Ovary (tissue), 9 donors: Measurements from ENCODE around the gene HMGB2. TPM values are rescaled to one million over a fixed set of nuclear protein-coding genes. Genes with fewer than 3 reads are reported as not detected.

Experiments
- DNase-seq, 5 donors: peaks; one replicate each; pipeline ENCODE4 v3.0.0-alpha.2; 2019 to 2020
- H3K27ac ChIP-seq, 2 donors: fragments of 200-600 bp; one replicate each; pipeline versions ENCODE4 v1.5.1 to v1.8.0; 2019 to 2022
- H3K27me3 ChIP-seq: fragments of 200-600 bp; one replicate; pipeline ENCODE4 v1.8.0; 2022
- H3K36me3 ChIP-seq: fragments of 200-600 bp; sonication (generic); one replicate; pipeline ENCODE4 v1.5.1; 2019
- H3K4me1 ChIP-seq: one replicate; pipeline ENCODE4 v1.8.1; 2013; ENCODE audit warnings: mild to moderate bottlenecking, moderate library complexity; ENCODE audit not compliant: insufficient read depth
- H3K4me3 ChIP-seq: fragments of 200-600 bp; sonication (generic); one replicate; pipeline ENCODE4 v1.5.1; 2017
- H3K9me3 ChIP-seq, 2 donors: fragments of 200-600 bp in 1 of 2; sonication (generic) in 1 of 2; one replicate each; pipeline versions ENCODE4 v1.5.1 to v1.8.1; 2013 to 2019; ENCODE audit warnings: mild to moderate bottlenecking in 1 of 2, moderate library complexity in 1 of 2
- EP300 ChIP-seq: sonication (generic); formaldehyde crosslinking; IDR thresholded peaks from one replicate; pipeline ENCODE4 v1.6.1; 2017; ENCODE audit warnings: antibody characterized with exemption
- POLR2A ChIP-seq: fragments of 450-650 bp; IDR thresholded peaks from one replicate; pipeline ENCODE4 v1.6.1; 2017; ENCODE audit warnings: antibody characterized with exemption, mild to moderate bottlenecking, moderate library complexity
- WGBS, 3 donors: extraction: QIAGEN DNeasy Blood & Tissue Kit in 1 of 3; methylation state at CpG; one replicate each; pipeline versions ENCODE4 v1.1.5 to v1.1.7; 2013 to 2017; 5-methylcytosine and 5-hydroxymethylcytosine counted together
- intact Hi-C, 4 donors: fragments of 100-400 bp; cut with DNase I; formaldehyde crosslinking; loops; one replicate each; pipeline versions ENCODE4 v1.11.0 to v1.15.1; 2022 to 2023
- polyA plus RNA-seq, 2 donors: library from polyadenylated mRNA; stranded (reverse); fragments of 200-250 nt in 1 of 2; fragments of 350-450 nt in 1 of 2; fragmentation: Illumina TruSeq in 1 of 2; extraction: RNeasy Lipid Tissue Mini Kit (QIAGEN cat#74804) in 1 of 2; gene quantifications; one replicate each; pipeline ENCODE4 v1.2.3, GENCODE V29; 2013 to 2014
- total RNA-seq, 7 donors: library from RNA; depleted of rRNA in 2 of 7; stranded (reverse); fragments of >200 nt in 2 of 7; fragmentation: NEBNext Ultra II Directional in 3 of 7; extraction: Animal tissue kit (Norgen Biotek cat#: 25700) in 3 of 7; gene quantifications; one replicate each; pipeline versions ENCODE4 v1.1.0 to v1.2.4, GENCODE V29; 2016 to 2023
- TF ChIP-seq, protein P1 (sequence below), 3 donors: fragments of 450-650 bp in 2 of 3; fragments of 200-600 bp in 1 of 3; IDR thresholded peaks; one replicate each; pipeline versions ENCODE4 v1.5.1 to v1.8.0; 2016 to 2022; ENCODE audit warnings: antibody characterized with exemption in 3 of 3, mild to moderate bottlenecking in 1 of 3
- donor health status: DM: no; HTN: no; CAD: no; lungs with moderate emphysema.
- donor health status: DM: no; HTN: no; CAD: no.
- donor health status: Bipolar disorder and iron deficiency.
- donor health status: DM: yes; HTN: yes; CAD: no.
- donor health status: DM: no; HTN: no; CAD: no.
- donor health status: DM: yes; HTN: yes; CAD: no.

Gene HMGB2
- total and polyA plus RNA-seq, 9 donors = 47.2 to 157 (median 72.4) TPM

DNA sequence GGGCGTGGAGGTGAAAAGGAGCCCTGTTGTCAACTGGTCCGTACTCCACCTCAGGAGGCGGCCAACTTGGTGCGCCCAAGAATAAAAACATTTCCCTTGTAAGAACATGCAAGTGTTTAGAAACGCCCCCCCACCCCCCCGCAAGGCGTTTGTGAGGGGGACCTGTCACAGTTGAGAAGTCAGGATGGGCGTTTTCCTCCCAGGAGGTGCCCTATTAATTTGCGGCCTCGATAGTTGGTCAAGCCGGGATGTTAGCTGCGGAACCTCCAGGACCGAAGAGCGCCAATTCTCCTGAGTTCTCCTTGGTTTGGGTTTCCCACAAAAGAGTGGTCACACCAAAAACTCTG lies 35.9 kb upstream of the HMGB2 start:
- peaks cover 6% of the 10 kb centered on the region for H3K4me1 ChIP-seq
- WGBS, 3 donors = 0 to 1% (median 0%) methylated on average over 14 of the region's 14 CpGs
- peak overlapping the region; percentile 76 to 92 for H3K27ac ChIP-seq
- peak; percentile 62 to 77 (median 73) for DNase-seq
- intact Hi-C loops = loop anchor here in 2 of 4 donors (2.0 to 5.0 kb wide), 2 partner anchors 35 to 38 kb away; partner anchors contain the start of gene HMGB2 (in 2 of the 2)
- peak overlapping the region; percentile 67 for H3K4me3 ChIP-seq
- no peaks in the 10 kb centered on the region for H3K9me3 ChIP-seq
- H3K36me3 ChIP-seq = no peaks in the 10 kb centered on the region
- TF ChIP-seq EP300 (no peak), POLR2A (no peak)
- TF ChIP-seq, protein P1, sequence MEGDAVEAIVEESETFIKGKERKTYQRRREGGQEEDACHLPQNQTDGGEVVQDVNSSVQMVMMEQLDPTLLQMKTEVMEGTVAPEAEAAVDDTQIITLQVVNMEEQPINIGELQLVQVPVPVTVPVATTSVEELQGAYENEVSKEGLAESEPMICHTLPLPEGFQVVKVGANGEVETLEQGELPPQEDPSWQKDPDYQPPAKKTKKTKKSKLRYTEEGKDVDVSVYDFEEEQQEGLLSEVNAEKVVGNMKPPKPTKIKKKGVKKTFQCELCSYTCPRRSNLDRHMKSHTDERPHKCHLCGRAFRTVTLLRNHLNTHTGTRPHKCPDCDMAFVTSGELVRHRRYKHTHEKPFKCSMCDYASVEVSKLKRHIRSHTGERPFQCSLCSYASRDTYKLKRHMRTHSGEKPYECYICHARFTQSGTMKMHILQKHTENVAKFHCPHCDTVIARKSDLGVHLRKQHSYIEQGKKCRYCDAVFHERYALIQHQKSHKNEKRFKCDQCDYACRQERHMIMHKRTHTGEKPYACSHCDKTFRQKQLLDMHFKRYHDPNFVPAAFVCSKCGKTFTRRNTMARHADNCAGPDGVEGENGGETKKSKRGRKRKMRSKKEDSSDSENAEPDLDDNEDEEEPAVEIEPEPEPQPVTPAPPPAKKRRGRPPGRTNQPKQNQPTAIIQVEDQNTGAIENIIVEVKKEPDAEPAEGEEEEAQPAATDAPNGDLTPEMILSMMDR (IDR thresholded peaks at IDR 0.05) = no peak
- H3K27me3 ChIP-seq = no peaks in the 10 kb centered on the region

DNA sequence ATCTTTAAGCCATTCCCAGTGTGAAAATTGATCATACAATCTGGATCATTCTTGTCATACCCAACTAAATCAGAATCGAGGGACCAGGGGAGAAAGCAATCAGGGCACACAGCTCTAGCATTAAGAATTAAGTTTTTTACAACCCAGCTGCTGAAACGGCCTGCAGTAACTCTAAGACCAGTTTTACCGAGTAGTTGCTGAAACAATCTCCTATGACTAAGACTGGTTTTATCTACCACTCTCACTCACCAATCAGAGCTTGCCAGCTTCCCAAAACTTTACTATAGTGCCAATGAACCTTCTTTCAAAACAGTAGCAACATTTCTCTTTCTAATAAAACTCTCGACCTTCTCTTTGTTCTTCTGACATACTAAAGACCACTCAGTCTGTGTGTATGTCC lies 33.8 kb upstream of the HMGB2 start:
- Histone ChIP-seq H3K4me3 (peak overlapping the region; percentile 10), H3K4me1 (peaks cover 5% of the 10 kb centered on the region), H3K27me3 (no peaks in the 10 kb centered on the region), H3K36me3 (no peaks in the 10 kb centered on the region), H3K27ac (no peak overlapping the region), H3K9me3 (no peaks in the 10 kb centered on the region)
- intact Hi-C loops = loop anchor here in 1 of 4 donors (10.0 kb wide), 1 partner anchor 917 kb away; the partner anchor contains the start of genes CEP44 and FBXO8
- TF ChIP-seq POLR2A (no peak), EP300 (no peak)
- TF ChIP-seq, protein P1 (IDR thresholded peaks at IDR 0.05) = no peak
- 26 to 40% (median 30%) methylated on average over 4 of the region's 4 CpGs for WGBS, 3 donors
- no peak for DNase-seq

DNA sequence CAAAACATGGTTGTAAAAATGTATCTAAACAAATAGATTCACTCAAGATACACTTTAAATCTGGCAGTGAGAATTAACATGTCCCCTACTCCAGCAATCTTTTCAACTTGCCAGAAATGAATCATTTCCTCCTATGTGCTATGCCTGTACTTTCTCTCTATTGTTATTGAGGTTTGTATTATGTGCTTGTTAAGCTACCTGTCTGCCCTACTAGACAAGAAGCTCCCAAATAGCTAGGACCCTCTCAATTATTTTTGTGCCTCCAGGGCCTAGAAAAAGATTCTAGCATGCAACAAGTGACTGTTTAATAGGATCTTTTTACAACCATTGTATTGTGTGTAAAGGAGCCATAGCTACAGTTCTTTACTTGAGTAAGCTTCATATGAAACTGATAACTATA lies 33.1 kb upstream of the HMGB2 start:
- Histone ChIP-seq H3K9me3 (no peaks in the 10 kb centered on the region), H3K27ac (no peak overlapping the region), H3K4me1 (peaks cover 2% of the 10 kb centered on the region), H3K4me3 (no peak overlapping the region), H3K36me3 (no peaks in the 10 kb centered on the region), H3K27me3 (no peaks in the 10 kb centered on the region)
- no peak for DNase-seq
- intact Hi-C loops = loop anchor here in 1 of 4 donors (10.0 kb wide), 1 partner anchor 918 kb away; the partner anchor contains the start of genes CEP44 and FBXO8
- TF ChIP-seq EP300 (no peak), POLR2A (no peak)
- TF ChIP-seq, protein P1 (IDR thresholded peaks at IDR 0.05) = no peak

DNA sequence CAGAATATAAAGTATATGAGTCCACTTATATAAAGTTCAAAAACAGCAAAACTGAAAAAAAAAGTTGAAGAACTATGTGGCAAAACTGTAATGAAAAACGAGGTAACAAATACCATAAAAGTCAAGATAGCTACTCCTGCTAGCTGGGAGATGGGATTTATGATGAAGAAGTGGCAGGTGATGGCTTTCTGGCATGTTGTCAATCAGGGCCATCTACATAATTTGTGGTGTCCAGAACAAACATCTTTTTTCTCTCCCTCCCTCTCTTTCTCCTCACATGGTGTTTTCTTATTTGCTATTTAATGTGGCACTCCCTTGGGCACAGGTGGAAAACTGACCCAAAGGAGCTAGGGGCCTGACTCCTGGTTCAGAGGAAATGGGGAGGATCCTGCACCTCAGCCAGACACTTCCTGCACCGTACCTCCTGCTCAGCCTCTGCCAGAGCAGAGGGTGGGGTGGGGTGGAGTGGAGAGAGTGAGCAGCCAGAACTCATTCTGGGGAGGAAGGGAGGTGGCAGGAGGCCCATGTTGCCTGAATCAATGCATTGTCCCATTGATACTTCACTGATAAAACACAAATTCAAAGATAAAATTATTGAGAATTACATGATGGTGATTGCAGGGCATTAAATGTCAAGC lies 31.3 kb upstream of the HMGB2 start:
- Histone ChIP-seq H3K36me3 (no peaks in the 10 kb centered on the region), H3K27ac (no peak overlapping the region), H3K27me3 (no peaks in the 10 kb centered on the region), H3K4me1 (peaks cover 2% of the 10 kb centered on the region), H3K4me3 (no peak overlapping the region), H3K9me3 (no peaks in the 10 kb centered on the region)
- 43 to 51% (median 44%) methylated on average over 2 of the region's 2 CpGs for WGBS, 3 donors
- no peak for DNase-seq
- TF ChIP-seq POLR2A = no peak
- intact Hi-C loops = loop anchor here in 1 of 4 donors (10.0 kb wide), 1 partner anchor 919 kb away; the partner anchor contains the start of genes CEP44 and FBXO8

DNA sequence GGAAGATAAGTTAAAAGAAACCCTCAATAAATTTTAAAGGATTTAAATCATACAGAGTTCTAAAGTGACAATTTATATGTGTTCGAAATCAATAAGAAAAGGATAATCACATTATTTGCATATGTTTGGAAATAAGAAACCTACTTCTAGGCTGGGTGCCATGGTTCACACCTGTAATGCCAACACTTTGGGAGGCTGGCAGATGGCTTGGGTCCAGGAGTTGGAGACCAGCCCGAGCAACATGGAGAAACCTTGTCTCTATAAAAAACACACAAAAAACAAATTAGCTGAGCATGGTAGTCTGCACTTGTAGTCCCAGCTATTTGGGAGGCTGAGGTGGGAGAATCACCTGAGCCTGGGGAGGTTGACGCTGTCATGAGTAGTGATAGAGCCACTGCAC lies 28.5 kb upstream of the HMGB2 start:
- no peak for DNase-seq
- H3K36me3 ChIP-seq = no peaks in the 10 kb centered on the region
- no peaks in the 10 kb centered on the region for H3K9me3 ChIP-seq
- intact Hi-C loops = loop anchor here in 1 of 4 donors (10.0 kb wide), 1 partner anchor 922 kb away; the partner anchor contains the start of genes CEP44 and FBXO8
- H3K27ac ChIP-seq = no peak overlapping the region
- H3K4me3 ChIP-seq = no peak overlapping the region
- WGBS, 3 donors = 95 to 98% (median 97%) methylated on average over 3 of the region's 3 CpGs
- TF ChIP-seq, protein P1 (IDR thresholded peaks at IDR 0.05) = no peak
- no peak for TF ChIP-seq POLR2A
- no peak for TF ChIP-seq EP300
- H3K27me3 ChIP-seq = no peaks in the 10 kb centered on the region
- no peaks in the 10 kb centered on the region for H3K4me1 ChIP-seq
